ENCODE results near the gene NMUR1. TPM values are rescaled to one million over a fixed set of nuclear protein-coding genes. Genes with fewer than 3 reads are reported as not detected.
"Not testable (repeated sequence)": the region's sequence is repeated elsewhere in the genome, so short reads cannot be mapped to it uniquely, and the experiment has no call there.

NMUR1 gene
- total RNA-seq, 2 donors from 2014 or later = 0.07 to 0.29 TPM

DNA sequence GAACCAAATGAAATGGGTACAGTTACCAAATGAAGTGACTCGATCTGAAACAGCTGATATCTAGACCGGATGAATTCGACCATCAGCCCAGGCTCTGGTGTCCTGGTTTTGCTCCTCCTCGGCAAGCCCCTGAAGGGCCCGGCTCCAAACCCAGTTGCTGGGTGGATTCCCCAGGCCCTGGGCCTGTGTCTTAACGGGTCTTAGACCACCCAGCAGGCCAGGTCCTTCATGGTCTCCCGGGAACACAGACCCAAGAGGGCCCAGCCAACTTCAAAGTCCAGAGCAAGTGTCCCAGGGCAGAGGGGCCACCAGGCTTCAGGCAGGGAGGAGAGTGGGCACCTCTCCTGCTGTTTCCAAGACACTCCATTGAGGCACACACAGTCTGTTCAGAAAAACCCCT lies 26.7 kb upstream of the NMUR1 start:
- Mint-ChIP-seq H3K27me3 (ENCODE audit: insufficient read depth) (peaks cover 35% of the 10 kb centered on the region), H3K4me3 (no peak overlapping the region), H3K36me3 (ENCODE audit: low read depth) (no peaks in the 10 kb centered on the region), H3K9me3 (peaks cover 11% of the 10 kb centered on the region), H3K27ac (no peak overlapping the region), H3K4me1 (no peaks in the 10 kb centered on the region)
- TF ChIP-seq, protein P1, sequence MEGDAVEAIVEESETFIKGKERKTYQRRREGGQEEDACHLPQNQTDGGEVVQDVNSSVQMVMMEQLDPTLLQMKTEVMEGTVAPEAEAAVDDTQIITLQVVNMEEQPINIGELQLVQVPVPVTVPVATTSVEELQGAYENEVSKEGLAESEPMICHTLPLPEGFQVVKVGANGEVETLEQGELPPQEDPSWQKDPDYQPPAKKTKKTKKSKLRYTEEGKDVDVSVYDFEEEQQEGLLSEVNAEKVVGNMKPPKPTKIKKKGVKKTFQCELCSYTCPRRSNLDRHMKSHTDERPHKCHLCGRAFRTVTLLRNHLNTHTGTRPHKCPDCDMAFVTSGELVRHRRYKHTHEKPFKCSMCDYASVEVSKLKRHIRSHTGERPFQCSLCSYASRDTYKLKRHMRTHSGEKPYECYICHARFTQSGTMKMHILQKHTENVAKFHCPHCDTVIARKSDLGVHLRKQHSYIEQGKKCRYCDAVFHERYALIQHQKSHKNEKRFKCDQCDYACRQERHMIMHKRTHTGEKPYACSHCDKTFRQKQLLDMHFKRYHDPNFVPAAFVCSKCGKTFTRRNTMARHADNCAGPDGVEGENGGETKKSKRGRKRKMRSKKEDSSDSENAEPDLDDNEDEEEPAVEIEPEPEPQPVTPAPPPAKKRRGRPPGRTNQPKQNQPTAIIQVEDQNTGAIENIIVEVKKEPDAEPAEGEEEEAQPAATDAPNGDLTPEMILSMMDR (conservative IDR thresholded peaks at IDR 0.05) = no peak
- H3K9me3 ChIP-seq (ENCODE audit: control insufficient read depth, low read length) = peaks cover 16% of the 10 kb centered on the region
- no peak for DNase-seq
- H3K4me3 ChIP-seq (ENCODE audit: low read length) = no peak overlapping the region
- H3K27ac ChIP-seq (ENCODE audit: low read depth, low read length) = no peak overlapping the region
- whole genome bisulfite sequencing, 2 experiments (ENCODE audit: insufficient coverage in 1 of 2, insufficient read length in 1 of 2) = 94 to 98% methylated on average over 5 to 7 of the region's 7 CpGs
- H3K36me3 ChIP-seq (ENCODE audit: control insufficient read depth, insufficient read depth, low read length) = no peaks in the 10 kb centered on the region
- H3K27me3 ChIP-seq (ENCODE audit: control insufficient read depth, insufficient read depth, low read length, poor library complexity, severe bottlenecking) = peaks cover 13% of the 10 kb centered on the region
- H3K4me1 ChIP-seq (ENCODE audit: control insufficient read depth, insufficient read depth, low read length) = no peaks in the 10 kb centered on the region
- no peak overlapping the region for H3K9ac ChIP-seq (ENCODE audit: extremely low read depth, low read length, poor library complexity, severe bottlenecking)

DNA sequence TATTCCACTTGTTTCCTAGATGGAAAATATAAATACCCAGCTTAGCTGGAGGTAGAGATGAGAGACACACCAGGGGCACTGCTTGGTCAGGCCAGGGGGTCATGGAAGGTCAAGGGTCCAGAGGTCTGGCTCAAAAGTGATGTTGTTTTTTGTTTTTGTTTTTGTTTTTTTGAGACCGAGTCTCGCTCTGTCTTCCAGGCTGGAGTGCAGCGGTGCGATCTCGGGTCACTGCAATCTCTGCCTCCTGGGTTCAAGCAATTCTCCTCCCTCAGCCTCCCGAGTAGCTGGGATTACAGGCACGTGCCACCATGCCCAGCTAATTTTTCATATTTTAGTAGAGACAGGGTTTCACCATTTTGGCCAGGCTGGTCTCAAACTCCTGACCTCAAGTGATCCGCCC lies 26.3 kb upstream of the NMUR1 start:
- not testable (repeated sequence) for H3K27ac Mint-ChIP-seq
- H3K27me3 ChIP-seq (ENCODE audit: control insufficient read depth, insufficient read depth, low read length, poor library complexity, severe bottlenecking) = peaks cover 13% of the 10 kb centered on the region

DNA sequence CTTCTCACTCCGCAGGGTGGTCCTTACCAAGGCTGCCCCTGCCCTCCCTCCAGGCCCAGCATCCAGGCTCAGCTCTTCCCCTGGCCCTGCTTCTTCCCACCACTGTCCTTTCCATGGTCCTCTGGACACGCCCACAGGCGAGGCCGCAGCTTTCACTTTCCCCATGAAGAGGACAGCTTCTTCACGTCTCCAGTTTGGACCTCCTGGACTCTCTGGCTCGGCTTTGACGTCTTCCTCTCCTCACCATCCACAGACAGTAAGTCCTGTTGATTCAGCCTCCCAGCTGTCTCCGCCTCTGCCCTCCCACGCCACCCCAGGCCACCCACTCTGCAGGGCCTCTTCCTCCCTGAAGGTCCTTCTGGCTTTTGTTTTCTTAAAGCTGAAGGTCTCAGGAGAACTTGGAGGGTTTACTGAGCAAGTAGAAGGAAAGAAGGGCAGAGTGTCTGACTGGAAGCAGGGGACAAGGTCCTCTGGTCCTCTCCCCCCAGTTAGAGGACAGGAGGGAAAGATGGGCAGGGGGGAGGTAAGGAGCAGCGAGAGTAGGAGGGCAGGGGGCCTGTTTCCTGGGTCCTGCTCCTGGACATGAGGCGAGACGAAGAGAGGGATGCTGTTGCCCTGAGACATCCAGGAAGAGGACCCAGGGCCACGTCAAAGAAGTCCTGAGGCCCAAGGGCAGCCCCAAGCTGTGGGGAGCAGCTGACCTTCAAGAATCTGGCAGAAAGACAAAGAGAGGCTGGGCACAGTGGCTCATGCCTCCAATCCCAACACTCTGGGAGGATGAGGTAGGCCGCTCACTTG lies 24.7 kb upstream of the NMUR1 start:
- no peaks in the 10 kb centered on the region for H3K4me1 Mint-ChIP-seq
- no peak overlapping the region for H3K4me3 Mint-ChIP-seq
- peaks cover 16% of the 10 kb centered on the region for H3K9me3 ChIP-seq (ENCODE audit: control insufficient read depth, low read length)
- H3K4me1 ChIP-seq (ENCODE audit: control insufficient read depth, insufficient read depth, low read length) = no peaks in the 10 kb centered on the region
- no peak overlapping the region for H3K27ac ChIP-seq (ENCODE audit: low read depth, low read length)
- H3K36me3 ChIP-seq (ENCODE audit: control insufficient read depth, insufficient read depth, low read length) = no peaks in the 10 kb centered on the region
- WGBS, 2 experiments (ENCODE audit: insufficient coverage in 1 of 2, insufficient read length in 1 of 2) = 82 to 90% methylated on average over 8 to 14 of the region's 14 CpGs
- H3K9ac ChIP-seq (ENCODE audit: extremely low read depth, low read length, poor library complexity, severe bottlenecking) = no peak overlapping the region
- TF ChIP-seq, protein P1 (conservative IDR thresholded peaks at IDR 0.05) = no peak
- peaks cover 35% of the 10 kb centered on the region for H3K27me3 Mint-ChIP-seq (ENCODE audit: insufficient read depth)
- H3K4me3 ChIP-seq (ENCODE audit: low read length) = no peak overlapping the region
- H3K27ac Mint-ChIP-seq = no peak overlapping the region
- DNase-seq = no peak
- H3K27me3 ChIP-seq (ENCODE audit: control insufficient read depth, insufficient read depth, low read length, poor library complexity, severe bottlenecking) = peaks cover 13% of the 10 kb centered on the region
- H3K9me3 Mint-ChIP-seq = peaks cover 24% of the 10 kb centered on the region
- H3K36me3 Mint-ChIP-seq (ENCODE audit: low read depth) = no peaks in the 10 kb centered on the region

More for the DNA sequence above, 26.3 kb upstream of the NMUR1 start:
- H3K36me3 Mint-ChIP-seq (ENCODE audit: low read depth); H3K4me3 Mint-ChIP-seq; H3K36me3 ChIP-seq (ENCODE audit: control insufficient read depth, insufficient read depth, low read length); H3K4me3 ChIP-seq (ENCODE audit: low read length); H3K27ac ChIP-seq (ENCODE audit: low read depth, low read length); H3K4me1 Mint-ChIP-seq; H3K9ac ChIP-seq (ENCODE audit: extremely low read depth, low read length, poor library complexity, severe bottlenecking); H3K4me1 ChIP-seq (ENCODE audit: control insufficient read depth, insufficient read depth, low read length); DNase-seq: not testable (repeated sequence)
- peaks cover 16% of the 10 kb centered on the region for H3K9me3 ChIP-seq (ENCODE audit: control insufficient read depth, low read length)
- Mint-ChIP-seq H3K27me3 (ENCODE audit: insufficient read depth) (peaks cover 35% of the 10 kb centered on the region), H3K9me3 (peaks cover 15% of the 10 kb centered on the region)
- 89 to 91% methylated on average over 2 to 8 of the region's 8 CpGs for WGBS, 2 experiments (ENCODE audit: insufficient coverage in 1 of 2, insufficient read length in 1 of 2)

Measured in endodermal cell (in vitro differentiated cells).